ENCODE data around the gene SSU72.

Gene SSU72

DNA sequence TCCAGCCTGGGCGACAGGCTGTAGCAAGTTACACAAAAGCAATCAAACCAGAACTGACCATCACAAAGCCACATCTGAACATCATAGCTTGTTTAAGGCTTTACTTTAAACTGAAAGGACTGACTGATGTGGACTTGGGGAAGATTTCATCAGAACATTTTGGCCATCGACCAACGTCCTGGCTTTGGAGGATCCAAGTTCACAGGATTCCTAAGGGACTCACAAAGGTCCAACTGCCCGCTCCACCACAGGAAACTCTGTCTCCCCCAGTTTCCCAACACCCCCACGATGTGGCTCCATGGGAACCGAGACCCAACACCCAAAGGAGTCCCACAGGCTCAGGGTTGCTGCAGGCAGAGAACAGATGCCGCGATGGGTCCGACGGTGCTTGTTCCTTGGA lies 9.3 kb downstream of the SSU72 start:
- no peaks in the 10 kb centered on the region for H3K27me3 ChIP-seq (ENCODE audit: insufficient read depth, low read length, poor library complexity)
- no peak overlapping the region for H2AFZ ChIP-seq (ENCODE audit: low read depth, low read length)
- no peak for DNase-seq
- H3K36me3 ChIP-seq (ENCODE audit: insufficient read depth, low read length): peaks cover 85% of the 10 kb centered on the region
- TF ChIP-seq, protein P1, sequence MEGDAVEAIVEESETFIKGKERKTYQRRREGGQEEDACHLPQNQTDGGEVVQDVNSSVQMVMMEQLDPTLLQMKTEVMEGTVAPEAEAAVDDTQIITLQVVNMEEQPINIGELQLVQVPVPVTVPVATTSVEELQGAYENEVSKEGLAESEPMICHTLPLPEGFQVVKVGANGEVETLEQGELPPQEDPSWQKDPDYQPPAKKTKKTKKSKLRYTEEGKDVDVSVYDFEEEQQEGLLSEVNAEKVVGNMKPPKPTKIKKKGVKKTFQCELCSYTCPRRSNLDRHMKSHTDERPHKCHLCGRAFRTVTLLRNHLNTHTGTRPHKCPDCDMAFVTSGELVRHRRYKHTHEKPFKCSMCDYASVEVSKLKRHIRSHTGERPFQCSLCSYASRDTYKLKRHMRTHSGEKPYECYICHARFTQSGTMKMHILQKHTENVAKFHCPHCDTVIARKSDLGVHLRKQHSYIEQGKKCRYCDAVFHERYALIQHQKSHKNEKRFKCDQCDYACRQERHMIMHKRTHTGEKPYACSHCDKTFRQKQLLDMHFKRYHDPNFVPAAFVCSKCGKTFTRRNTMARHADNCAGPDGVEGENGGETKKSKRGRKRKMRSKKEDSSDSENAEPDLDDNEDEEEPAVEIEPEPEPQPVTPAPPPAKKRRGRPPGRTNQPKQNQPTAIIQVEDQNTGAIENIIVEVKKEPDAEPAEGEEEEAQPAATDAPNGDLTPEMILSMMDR (IDR thresholded peaks at IDR 0.05; ENCODE audit: borderline replicate concordance, extremely low read depth, low read length, poor library complexity, severe bottlenecking): no peak
- TF ChIP-seq EZH2 (IDR thresholded peaks at IDR 0.05; ENCODE audit: borderline replicate concordance, low read depth, low read length, severe bottlenecking): no peak
- H3K4me2 ChIP-seq (ENCODE audit: insufficient read depth, low read length): no peak overlapping the region
- no peak overlapping the region for H3K4me3 ChIP-seq (ENCODE audit: low read depth in 1 of 2, low read length in 2 of 2)
- ATAC-seq (ENCODE audit: insufficient read depth, low read depth): no peak
- H4K20me1 ChIP-seq (ENCODE audit: insufficient read depth, low read length): peaks cover 82% of the 10 kb centered on the region
- no peaks in the 10 kb centered on the region for H3K9me3 ChIP-seq (ENCODE audit: insufficient read depth, low read length, severe bottlenecking)
- no peak overlapping the region for H3K9ac ChIP-seq (ENCODE audit: low read depth, low read length)
- peaks cover 94% of the 10 kb centered on the region for H3K79me2 ChIP-seq (ENCODE audit: insufficient read depth, low read length)
- peaks cover 13% of the 10 kb centered on the region; the same call in 1 of the 2 replicates for H3K4me1 ChIP-seq (ENCODE audit: insufficient read depth, low read length)
- H3K27ac ChIP-seq (ENCODE audit: low read length): no peak overlapping the region

DNA sequence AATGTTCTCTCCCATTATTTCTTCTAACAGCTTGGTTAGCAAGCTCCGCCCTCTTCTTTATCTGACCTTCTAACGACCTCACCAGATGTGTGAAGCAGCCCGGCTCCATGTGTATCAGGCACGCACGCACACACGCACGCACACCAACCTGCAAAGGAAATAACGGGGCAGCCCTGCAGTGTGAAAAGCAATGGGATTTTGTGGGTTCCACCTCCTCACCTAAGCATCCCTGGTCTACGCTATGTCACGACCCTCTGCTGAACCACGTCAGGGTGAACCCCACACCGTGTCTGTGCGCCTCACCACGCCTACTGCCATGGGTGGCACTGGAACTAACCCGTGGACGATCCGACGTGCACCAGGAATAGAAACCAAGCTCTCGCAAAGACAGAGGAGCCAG lies 10.4 kb downstream of the SSU72 start:
- peaks cover 94% of the 10 kb centered on the region for H3K79me2 ChIP-seq (ENCODE audit: insufficient read depth, low read length)
- ATAC-seq (ENCODE audit: insufficient read depth, low read depth): no peak

DNA sequence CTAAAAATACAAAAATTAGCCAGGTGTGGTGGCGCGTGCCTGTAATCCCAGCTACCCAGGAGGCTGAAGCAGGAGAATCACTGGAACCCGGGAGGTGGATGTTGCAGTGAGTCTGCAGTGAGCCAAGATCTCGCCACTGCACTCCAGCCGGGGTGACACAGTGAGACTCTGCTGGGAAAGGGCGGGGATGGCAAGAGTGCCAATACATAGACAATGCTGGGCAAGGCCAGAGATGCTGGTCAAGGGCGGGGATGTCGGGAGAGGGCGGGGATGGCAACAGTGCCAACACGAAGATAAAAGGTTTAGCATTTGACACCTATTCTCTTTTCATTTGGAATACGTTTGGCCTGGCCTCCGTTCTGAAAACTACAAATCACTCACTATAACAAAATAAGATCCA lies 11.0 kb downstream of the SSU72 start:
- no peaks in the 10 kb centered on the region for H3K27me3 ChIP-seq (ENCODE audit: insufficient read depth, low read length, poor library complexity)
- no peak overlapping the region for H3K4me2 ChIP-seq (ENCODE audit: insufficient read depth, low read length)
- DNase-seq (no peak), ATAC-seq (ENCODE audit: insufficient read depth, low read depth) (no peak)
- peaks cover 77% of the 10 kb centered on the region for H4K20me1 ChIP-seq (ENCODE audit: insufficient read depth, low read length)
- no peak overlapping the region for H3K4me3 ChIP-seq (ENCODE audit: low read depth in 1 of 2, low read length in 2 of 2)
- no peak overlapping the region for H2AFZ ChIP-seq (ENCODE audit: low read depth, low read length)
- H3K36me3 ChIP-seq (ENCODE audit: insufficient read depth, low read length): peaks cover 86% of the 10 kb centered on the region
- no peak for TF ChIP-seq EZH2 (IDR thresholded peaks at IDR 0.05; ENCODE audit: borderline replicate concordance, low read depth, low read length, severe bottlenecking)
- TF ChIP-seq, protein P1 (IDR thresholded peaks at IDR 0.05; ENCODE audit: borderline replicate concordance, extremely low read depth, low read length, poor library complexity, severe bottlenecking): no peak
- H3K27ac ChIP-seq (ENCODE audit: low read length): no peak overlapping the region
- H3K9ac ChIP-seq (ENCODE audit: low read depth, low read length): no peak overlapping the region
- H3K9me3 ChIP-seq (ENCODE audit: insufficient read depth, low read length, severe bottlenecking): no peaks in the 10 kb centered on the region
- H3K4me1 ChIP-seq (ENCODE audit: insufficient read depth, low read length): no peaks in the 10 kb centered on the region
- H3K79me2 ChIP-seq (ENCODE audit: insufficient read depth, low read length): peaks cover 93% of the 10 kb centered on the region

More for the DNA sequence above, 10.4 kb downstream of the SSU72 start:
- Histone ChIP-seq H3K4me3 (ENCODE audit: low read depth in 1 of 2, low read length in 2 of 2) (no peak overlapping the region), H3K36me3 (ENCODE audit: insufficient read depth, low read length) (peaks cover 84% of the 10 kb centered on the region), H3K4me2 (ENCODE audit: insufficient read depth, low read length) (no peak overlapping the region), H3K27me3 (ENCODE audit: insufficient read depth, low read length, poor library complexity) (no peaks in the 10 kb centered on the region), H3K27ac (ENCODE audit: low read length) (no peak overlapping the region), H2AFZ (ENCODE audit: low read depth, low read length) (no peak overlapping the region), H4K20me1 (ENCODE audit: insufficient read depth, low read length) (peaks cover 74% of the 10 kb centered on the region), H3K9me3 (ENCODE audit: insufficient read depth, low read length, severe bottlenecking) (no peaks in the 10 kb centered on the region), H3K4me1 (ENCODE audit: insufficient read depth, low read length) (0 out of 2 replicates have a peak, but pooled peaks cover 2% of the 10 kb centered on the region), H3K9ac (ENCODE audit: low read depth, low read length) (no peak overlapping the region)
- no peak for TF ChIP-seq EZH2 (IDR thresholded peaks at IDR 0.05; ENCODE audit: borderline replicate concordance, low read depth, low read length, severe bottlenecking)
- TF ChIP-seq, protein P1 (IDR thresholded peaks at IDR 0.05; ENCODE audit: borderline replicate concordance, extremely low read depth, low read length, poor library complexity, severe bottlenecking): no peak
- no peak for DNase-seq
